HG02588 (cell line): ENCODE results near the gene PRKG1.
"Not testable (repeated sequence)": the region's sequence is repeated elsewhere in the genome, so short reads cannot be mapped to it uniquely, and the experiment has no call there.

Source experiments
- ATAC-seq: cut with Tn5 transposase; IDR thresholded peaks from one replicate; pipeline ENCODE4 v1.9.1; 2021; ENCODE audit warnings: mild to moderate bottlenecking, moderate library complexity; ENCODE audit not compliant: unreplicated experiment

Gene PRKG1

DNA sequence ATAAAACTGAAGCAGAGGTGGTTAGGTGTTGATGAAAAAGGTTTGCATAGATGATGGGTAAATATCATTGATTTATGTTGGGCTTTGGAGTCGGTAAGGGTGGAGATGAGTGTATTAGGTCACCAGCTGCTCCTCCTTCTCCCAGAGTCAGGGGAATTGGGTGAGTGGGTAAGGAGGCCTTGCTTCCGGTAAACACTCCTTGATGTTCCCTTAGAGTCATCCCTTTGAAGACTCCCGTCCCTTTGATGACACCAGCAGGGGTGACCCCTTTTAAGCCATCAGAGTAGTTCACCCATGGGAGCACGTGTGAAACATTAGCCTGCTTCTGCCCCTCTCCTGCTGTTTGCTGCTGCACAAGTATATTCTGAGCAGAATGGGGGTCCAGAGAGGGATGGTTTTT lies 1147.6 kb downstream of the PRKG1 start:
- ATAC-seq, result no peak

DNA sequence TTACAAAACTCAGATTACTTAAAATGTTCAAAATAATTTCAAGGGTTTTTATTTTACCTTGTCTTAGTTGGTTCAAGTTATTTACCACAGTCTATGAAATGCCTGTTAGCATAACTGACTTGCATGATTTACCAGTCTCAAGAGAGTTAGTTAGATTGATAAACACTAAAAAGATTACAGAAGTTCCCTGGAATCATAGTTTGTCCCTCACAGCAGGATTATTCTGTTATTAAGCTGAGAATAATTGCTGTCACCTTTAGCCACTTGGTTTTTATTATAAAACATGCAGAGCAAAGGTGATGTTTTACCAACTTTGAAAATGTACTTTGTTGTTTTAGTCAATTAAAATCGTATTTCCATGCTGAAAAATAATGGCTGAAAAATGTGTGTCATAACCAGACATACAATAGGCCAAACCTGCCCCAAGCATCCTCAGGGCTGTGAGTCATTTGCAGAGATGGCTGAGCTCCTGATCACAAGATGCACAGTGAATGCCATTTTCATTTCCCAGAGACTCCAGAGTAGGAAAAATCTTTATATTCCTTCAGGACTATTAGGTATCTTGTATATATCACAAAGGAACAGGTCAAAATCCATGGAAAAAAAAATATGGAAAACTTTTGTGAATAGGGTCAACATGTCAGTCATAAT lies 1152.0 kb downstream of the PRKG1 start:
- ATAC-seq, result no peak

DNA sequence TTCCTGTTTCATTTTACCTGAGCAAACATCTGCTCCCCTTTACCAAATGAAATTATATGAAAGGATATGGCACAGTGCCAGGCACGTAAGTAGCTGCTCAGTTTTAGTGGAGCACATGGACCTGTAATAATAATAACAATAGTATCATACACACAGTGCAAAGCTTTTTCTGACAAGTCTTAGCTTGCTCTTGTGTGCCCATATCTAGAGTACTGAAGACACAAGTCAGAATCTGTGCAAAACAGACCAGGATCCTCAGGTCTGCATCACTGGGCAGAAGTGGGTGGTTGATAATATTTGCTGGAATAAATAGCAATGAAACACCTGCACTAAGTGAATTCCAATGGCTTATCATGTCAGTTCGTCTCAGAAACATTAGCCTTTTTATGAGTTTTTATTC lies 1154.3 kb downstream of the PRKG1 start:
- no peak for ATAC-seq

DNA sequence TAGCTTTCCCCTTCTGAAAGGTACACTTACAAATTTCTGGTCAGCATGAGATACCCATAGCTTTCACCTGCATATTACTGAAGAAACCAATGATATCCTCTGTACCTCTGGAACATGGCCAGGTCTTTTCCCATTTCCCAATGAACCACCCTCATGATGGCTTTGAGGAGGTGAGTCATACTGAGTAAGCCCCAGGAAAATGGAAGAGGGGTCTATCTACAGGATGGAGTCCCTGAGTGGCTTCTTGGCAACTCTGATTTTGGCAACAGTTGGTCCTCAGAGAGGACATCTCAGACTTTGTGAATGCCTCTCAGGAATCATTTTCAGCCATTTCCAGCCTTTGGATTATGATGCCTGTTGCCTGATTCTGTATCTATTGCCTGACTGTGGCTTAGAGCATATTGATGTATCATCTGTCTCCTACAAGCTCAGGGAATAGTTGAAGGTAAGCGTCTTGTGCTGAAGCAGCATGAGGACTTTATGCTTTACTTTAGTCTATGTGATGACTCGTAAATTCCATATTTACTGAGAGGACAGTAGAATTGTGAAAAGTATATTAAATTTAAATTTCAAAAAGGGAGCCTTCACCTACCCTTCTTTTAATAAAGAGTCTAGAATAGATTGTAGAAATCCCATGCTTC lies 1155.1 kb downstream of the PRKG1 start:
- no peak for ATAC-seq

DNA sequence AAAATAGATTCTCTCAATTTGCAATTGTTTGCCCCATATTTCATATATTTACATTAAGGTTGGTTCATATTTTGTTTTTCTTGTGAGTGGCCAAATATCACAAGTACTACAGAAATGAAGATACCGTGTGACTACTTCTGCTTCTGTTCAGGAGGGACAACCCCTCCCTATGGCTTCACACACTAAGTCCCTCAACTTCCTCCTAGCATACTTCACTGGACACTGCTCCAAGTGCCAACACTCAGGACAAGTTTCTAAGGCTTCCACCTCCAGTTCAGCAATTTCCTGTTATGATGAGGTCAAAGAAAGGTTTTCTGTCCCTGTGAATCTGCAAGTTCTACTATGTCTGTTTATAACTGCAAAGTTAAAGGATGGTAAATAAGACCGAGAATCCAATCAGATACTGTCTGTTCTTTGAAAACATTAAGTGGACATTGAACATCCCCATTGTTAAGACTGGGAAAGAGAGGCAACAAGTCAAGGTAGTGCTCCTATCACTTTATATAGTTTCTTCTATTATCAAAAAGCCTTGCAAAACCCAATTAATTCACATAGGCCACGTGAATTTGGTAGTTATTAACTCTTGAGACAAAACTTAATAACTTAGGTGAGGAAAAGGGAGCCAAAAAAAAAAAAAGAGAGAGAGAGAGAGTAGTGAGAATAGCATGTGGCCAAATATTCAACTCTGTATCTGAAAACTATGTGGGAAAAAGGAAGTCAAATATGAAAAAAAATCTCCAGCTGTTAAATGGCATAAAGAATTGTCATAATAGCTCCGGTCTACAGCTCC lies 1158.5 kb downstream of the PRKG1 start:
- ATAC-seq, result peak; percentile 99

DNA sequence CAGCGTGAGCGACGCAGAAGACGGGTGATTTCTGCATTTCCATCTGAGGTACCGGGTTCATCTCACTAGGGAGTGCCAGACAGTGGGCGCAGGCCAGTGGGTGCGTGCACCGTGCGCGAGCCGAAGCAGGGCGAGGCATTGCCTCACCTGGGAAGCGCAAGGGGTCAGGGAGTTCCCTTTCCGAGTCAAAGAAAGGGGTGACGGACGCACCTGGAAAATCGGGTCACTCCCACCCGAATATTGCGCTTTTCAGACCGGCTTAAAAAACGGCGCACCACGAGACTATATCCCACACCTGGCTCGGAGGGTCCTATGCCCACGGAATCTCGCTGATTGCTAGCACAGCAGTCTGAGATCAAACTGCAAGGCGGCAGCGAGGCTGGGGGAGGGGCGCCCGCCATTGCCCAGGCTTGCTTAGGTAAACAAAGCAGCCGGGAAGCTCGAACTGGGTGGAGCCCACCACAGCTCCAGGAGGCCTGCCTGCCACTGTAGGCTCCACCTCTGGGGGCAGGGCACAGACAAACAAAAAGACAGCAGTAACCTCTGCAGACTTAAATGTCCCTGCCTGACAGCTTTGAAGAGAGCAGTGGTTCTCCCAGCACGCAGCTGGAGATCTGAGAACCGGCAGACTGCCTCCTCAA lies 1159.2 kb downstream of the PRKG1 start:
- not testable (repeated sequence) for ATAC-seq

DNA sequence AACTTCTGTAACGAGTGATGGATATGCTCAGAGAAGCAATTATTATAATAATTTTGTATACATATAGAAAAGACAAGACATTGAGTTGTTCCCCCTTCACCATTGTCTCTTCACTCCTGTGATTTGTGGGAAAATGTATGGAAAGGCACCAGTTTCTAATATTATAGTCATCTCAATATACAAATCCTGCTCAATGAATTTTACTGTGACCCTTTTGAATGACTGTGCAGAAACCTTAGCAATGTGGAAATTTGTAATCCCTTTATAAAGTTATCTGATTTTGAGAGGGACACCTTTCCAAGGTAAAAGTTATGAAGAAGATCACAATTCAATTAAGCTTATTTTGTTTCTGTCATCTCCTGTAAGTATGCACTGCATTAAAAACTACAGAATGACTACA lies 1165.5 kb downstream of the PRKG1 start:
- ATAC-seq, result no peak

DNA sequence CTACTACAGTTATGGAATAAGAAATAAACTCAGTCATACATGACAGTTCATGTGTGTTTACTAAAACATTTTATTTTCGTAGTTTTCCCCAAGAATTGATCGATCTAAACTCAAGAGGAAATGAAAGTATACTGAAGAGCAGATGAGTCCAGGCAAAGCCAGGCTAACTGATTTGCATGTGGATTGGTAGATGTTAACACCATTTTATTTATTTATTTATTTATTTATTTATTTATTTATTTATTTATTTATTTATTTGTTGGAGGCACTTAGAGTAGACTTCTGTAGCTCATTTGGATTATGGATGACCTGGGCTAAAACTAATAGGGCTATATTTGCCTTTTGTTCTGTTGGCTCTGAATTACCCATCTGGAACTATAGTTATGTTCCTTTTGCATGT lies 1171.3 kb downstream of the PRKG1 start:
- no peak for ATAC-seq

DNA sequence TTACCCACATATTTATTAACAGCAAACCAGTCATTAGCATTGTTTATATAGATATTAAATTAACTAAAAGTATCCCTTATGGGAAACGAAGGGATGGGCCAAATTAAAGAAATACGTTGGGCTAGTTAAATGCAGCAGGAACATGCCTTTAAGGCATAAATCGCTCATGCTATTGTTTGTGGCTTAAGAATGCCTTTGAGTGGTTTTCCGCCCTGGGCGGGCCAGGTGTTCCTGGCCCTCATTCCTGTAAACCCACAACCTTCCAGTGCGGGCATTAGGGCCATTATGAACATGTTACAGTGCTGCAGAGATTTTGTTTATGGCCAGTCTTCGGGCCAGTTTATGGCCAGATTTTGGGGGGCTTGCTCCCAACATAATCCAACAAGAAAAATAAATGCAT lies 1173.6 kb downstream of the PRKG1 start:
- not testable (repeated sequence) for ATAC-seq

DNA sequence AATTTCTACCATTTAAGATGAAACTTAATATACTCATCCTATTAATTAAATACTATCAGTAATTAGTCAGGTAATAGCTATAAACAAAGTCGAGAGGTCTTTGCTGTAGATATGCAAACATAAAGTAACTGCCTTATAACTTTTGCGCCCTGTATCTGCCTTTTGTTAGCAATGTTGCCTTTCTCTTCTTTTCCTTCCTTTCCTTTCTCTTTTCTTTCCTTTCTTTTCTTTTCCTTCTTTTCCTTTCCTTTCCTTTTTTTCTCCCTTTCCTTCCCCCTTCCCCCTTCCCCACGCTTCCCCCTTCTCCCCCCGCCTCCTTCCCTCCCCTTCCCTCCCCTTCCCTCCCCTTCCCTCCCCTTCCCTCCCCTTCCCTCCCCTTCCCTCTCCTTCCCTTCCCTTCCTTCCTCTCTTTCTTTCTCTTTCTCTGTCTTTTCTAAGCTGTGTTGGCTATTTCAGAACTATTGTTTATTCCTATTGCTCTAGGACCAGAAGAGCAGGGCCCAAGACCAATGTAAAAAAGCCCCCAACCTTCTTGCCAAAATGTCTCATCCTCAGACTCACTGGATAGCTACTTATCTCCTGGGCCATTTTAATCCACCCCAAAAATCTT lies 1174.5 kb downstream of the PRKG1 start:
- ATAC-seq, result no peak

DNA sequence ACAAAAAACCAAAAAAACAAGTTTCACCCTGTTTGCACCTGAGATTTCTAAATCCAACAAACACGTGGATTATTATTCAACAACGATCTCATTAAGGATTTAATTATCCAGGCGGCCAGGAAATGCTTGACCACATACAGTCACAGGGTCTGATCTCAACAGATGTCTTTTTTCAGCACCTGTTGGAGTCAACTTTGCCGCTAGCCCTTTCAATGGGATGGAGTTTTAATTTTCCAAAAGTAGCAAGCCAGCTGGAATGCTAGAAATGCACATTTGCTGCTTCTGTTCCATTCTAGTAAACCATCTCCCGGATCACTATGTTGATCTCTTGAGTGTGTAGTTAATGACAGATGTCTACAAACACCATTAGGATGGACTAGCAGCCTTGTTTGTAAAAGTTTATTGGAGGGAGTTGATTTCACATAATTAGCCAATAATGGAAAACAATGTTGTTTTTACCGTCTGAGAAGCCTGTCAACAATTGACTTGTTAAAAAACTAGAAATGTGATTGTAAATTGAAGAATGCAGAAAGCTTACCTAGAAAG lies 1175.6 kb downstream of the PRKG1 start:
- no peak for ATAC-seq

DNA sequence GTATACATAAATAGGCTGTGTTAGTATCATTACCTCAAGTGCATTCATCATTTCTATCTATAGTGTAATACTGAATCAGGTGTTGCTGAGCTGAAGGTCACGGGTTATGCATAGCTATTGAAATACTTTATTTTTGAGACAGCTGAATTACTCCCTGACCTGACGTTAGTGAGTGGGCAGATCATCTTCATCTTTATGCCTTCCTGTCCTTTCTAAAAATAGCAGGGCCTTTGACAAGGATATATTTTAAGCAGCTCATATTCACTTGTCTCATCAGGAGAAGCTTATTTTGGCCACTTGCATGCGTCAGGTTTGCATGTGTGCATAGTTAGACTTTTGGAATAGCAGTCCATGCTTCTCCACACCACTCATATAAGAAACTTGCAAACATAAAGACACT lies 1176.2 kb downstream of the PRKG1 start:
- ATAC-seq, result no peak

DNA sequence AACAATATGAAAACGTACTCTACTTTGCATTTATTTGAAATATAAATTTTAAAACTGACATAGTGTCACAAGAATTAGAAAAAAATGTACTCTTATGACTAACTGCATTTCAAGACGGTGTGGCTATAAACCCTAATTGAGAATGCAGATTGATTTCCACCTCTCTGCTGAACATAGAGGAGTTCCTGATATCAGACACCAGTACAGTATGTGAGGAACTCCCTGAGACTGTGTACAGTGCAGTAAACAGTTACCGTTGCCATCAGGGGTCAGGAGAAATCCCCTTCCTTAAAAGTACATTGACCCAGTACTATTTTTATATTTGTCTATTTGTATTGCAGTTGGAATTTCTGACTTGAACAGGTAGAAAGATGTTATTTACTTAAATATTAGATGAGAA lies 1178.0 kb downstream of the PRKG1 start:
- ATAC-seq, result no peak

DNA sequence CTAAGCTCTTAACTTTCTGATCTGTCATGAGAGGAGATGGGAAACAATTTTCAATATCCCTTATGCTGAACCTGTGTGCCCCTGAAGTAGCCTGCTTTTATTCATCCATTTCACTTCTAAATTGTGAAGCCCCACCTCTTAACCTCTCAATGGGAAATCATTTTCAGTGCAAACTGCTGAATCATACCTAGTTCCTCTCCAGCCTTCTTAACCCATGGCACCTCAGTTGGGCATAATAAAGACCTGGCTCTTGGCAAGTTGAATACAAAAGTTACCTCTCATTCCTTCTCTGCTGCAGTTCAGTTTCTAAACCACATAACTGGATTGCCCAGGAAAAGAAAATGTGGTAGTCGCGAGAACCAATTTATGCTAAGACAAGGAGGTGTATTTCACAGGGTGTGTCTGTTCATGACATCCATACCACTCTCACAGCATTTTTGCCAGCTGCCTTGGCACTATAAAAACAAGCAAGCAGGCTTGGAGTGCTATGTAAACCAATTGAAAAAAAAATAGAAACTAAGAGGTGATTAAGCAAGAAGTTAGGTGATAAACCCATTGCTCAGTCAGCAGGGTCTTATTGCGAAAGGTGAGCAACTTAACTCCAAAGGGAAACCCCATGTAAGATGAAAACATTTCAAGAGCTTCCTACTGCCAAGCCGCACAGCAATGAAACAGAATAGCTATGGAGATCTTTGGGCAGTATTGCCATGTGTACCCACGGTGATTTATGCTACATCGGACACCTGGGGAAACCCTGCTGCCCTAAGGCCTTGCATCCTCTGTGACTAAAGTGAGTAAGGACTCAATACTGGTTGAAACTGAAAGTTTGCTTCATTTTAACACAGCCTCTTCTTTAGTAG lies 1182.8 kb downstream of the PRKG1 start:
- peak; percentile 99 for ATAC-seq

DNA sequence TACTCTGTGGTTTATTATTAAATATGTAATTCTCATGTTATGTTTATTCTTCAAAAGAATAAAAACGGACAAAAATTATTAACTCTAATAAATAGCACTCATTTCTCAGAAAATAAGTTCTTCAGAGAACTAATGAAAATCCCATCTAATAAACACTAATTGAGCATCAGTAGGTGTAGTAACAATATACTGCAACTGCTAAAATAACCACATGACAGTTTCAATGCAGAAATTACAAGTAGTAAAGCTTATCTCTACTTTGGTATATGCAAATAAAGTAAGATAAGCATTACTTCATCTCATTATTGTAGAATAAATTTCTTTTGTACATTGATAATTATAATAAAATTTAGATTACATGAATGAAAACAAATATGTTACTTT lies 1183.4 kb downstream of the PRKG1 start:
- peak; percentile 67 for ATAC-seq

DNA sequence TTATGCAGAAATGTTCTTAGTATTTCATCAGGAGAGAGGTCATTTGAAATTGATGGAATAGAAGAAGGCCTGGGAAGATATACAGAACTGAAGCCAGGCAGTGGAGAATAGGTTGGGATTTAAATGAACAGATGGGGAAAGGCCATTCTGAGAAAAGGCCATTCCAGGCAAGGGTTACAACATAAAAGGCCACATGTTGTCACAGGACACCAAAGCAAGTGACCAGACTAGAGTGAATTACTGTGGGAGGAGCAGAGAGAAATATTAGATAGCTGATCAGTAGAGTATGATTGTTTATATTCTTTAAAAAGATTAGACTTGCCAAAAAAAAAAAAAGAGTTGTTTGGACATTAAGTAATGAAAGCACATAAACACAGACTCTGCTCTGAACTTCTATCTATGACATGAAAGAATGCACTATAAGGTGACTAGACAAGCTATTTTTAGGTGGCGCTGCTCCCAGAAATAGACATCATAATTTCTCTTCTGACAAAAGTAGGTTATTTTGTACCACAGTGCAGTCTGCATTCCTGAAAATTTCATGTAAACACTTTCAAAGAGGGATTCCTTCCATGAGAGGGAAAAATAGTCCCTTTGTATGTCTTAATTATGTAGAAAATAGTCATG lies 1184.6 kb downstream of the PRKG1 start:
- no peak for ATAC-seq

DNA sequence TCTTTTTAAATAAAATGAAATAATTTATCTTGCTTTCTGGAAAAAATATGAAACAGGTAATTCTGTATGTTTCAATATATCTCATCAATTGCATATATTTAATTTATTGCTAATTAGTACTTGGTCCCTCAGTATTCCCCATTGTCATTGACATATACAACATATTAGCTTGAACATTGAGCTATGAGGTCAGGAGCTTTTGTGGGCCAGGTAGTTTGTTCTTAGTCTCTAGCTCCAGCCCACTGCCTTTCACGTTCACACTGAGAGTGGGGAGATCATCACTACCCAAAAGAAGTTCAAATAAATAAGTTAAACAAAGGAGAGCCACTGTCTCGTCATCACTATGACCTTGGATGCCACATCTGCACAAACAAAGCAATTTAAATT lies 1185.1 kb downstream of the PRKG1 start:
- no peak for ATAC-seq

DNA sequence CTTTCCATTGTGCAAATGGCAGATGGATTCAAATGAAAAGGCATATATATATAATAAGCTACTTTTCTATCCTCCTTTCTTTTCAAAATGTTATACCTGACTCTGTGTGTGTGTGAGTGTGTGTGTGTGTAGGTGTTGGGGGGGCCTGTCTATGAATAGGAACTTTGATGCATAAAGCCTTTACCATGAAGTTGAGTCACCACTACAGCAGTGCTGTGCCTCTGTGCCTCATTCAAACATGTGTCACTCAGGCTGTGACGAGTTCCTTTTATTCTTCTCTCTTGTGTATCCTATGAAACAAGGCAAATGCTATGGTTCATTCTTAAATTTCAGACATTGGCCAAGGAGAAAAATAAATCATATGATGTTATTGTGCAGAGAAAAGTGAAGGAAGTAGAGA lies 1187.1 kb downstream of the PRKG1 start:
- ATAC-seq, result no peak

DNA sequence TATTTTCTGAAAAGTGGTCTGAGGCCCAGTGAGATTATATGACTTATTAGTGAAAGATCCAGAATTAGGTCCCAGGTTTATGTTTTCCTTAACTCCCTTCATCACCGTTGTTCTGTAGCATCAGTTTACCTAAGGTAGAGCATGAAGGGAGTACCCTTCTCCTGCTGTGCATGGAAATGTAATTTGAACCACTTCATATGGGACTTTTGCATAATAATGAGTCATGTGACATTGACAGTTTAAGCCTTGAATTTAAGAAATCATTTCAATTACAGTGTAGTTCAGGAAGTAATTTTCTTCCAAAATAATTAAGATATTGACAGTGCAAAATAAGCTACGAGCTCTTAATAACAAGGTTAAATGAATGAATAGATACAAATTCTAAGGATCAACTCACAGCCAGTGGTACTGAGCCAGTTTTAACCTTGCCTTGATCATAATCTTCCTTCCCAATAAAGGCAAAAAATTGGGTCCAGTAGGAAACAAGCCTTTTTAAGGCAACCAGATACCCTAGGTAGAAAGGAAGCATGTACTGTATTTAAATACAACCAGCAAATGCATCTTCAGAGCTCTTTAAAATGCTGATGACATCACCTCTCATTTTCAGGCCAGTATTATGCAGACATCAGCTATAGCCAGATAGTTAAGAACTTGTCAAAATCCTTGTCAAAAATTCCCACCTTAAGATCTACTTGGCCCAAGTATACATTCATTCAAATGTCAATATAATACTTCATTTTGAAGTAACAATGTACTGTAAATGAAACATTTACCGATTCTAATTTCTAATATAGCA lies 1191.0 kb downstream of the PRKG1 start:
- no peak for ATAC-seq
